Rectal smooth muscle tissue (tissue), 1 donor: ENCODE results near the gene C14orf132.

Source experiments
- H3K27ac ChIP-seq: one replicate; pipeline ENCODE4 v1.7.0; 2013; ENCODE audit warnings: low read depth, low read length, inconsistent platforms
- H3K27me3 ChIP-seq: one replicate; pipeline ENCODE4 v1.7.0; 2013; ENCODE audit warnings: low read length; ENCODE audit not compliant: control insufficient read depth, insufficient read depth
- H3K36me3 ChIP-seq: one replicate; pipeline ENCODE4 v1.7.0; 2013; ENCODE audit warnings: low read length; ENCODE audit not compliant: control insufficient read depth, insufficient read depth
- H3K4me1 ChIP-seq: one replicate; pipeline ENCODE4 v1.7.0; 2013; ENCODE audit warnings: low read length; ENCODE audit not compliant: control insufficient read depth, insufficient read depth
- H3K4me3 ChIP-seq: one replicate; pipeline ENCODE4 v1.7.0; 2013; ENCODE audit warnings: low read length
- H3K9ac ChIP-seq: one replicate; pipeline ENCODE4 v1.7.0; 2013; ENCODE audit warnings: low read length

The C14orf132 gene

DNA sequence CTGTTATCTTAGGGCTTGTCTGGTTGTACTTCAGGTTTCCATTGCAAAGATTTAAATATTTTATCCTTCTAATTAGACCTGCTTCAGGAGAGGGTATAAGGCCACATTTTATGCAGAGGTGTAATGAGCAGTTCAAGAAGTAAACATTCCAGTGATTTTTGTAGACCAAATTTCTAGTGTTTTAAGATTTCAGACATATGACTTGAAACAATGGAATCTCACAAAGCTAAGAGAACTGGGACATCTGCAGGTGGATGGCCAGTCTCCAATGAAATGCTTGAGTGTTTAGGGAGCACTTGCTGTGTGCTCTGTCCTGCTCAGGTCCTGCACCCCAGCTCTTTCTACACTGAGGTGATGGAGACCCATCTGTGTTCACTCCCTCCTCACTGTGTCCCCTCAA, 7.9 kb downstream of the C14orf132 start:
- Histone ChIP-seq H3K27me3 (no peaks in the 10 kb centered on the region), H3K27ac (no peak overlapping the region), H3K9ac (no peak overlapping the region), H3K36me3 (no peaks in the 10 kb centered on the region), H3K4me3 (no peak overlapping the region), H3K4me1 (peaks cover 14% of the 10 kb centered on the region)

DNA sequence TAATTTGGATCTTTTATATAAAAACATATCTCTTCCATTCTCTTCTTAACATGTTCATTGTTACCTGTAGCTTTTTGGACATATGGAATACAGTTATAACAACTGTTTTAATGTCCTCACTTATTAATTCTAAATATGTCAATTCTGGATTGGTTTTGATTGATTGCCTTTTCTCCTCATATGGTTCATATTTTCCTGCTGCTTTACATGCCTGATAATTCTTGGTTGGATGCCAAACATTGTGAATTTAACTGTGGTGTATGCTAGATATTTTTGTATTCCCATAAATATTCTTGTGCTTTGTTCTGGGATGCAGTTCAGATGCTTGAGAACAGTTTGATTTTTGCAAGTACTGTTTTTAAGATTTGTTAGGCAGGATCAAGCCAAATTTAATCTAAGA, 10.8 kb downstream of the C14orf132 start:
- H3K36me3 ChIP-seq, result no peaks in the 10 kb centered on the region
- H3K4me1 ChIP-seq, result peaks cover 28% of the 10 kb centered on the region
- H3K9ac ChIP-seq, result no peak overlapping the region
- H3K27me3 ChIP-seq, result no peaks in the 10 kb centered on the region
- no peak overlapping the region for H3K4me3 ChIP-seq
- H3K27ac ChIP-seq, result no peak overlapping the region

DNA sequence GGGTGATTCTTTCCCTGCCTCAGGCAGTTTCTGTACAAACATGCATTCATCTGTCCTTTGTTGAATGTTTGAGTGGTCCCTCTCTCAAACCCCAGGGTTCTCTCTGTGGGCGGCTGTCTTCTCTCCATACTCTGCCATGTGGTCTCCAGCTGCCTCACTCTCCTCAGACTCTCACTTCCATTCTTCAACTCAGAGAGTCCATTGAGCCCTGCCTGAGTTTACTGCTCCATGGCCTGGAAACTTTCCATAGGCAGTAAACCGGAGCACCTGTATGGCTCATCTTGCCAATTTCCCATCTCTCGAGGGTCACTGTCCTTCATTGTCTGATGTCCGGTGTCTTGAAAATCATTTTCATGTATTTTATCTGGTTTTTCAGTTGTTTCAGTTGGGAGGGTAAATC, 11.3 kb downstream of the C14orf132 start:
- H3K9ac ChIP-seq, result no peak overlapping the region
- H3K4me1 ChIP-seq, result peaks cover 28% of the 10 kb centered on the region
- peak overlapping the region; percentile 64 for H3K27ac ChIP-seq

DNA sequence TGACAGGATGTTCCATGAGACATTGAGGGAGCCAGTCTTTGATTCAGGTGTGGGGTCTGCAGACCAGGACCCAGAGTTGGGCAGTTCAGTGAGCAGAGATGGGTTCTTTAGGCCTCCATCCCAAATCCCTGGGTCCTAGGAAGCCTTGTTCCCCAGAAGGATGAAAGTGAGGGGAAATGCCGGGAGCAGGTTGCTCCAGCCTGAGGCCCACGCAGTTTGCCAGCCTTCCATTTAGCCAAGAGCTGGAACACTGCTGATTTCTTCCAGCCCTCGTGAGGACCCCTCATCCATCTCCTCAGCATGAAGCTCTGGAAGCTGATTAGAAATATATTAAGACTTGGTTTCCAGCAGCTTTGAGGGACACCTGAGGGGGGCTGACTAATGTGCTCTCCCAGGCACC, 12.1 kb downstream of the C14orf132 start:
- Histone ChIP-seq H3K4me1 (peaks cover 28% of the 10 kb centered on the region), H3K4me3 (no peak overlapping the region)

More for the DNA sequence above, 11.3 kb downstream of the C14orf132 start:
- Histone ChIP-seq H3K4me3 (no peak overlapping the region), H3K27me3 (no peaks in the 10 kb centered on the region), H3K36me3 (no peaks in the 10 kb centered on the region)

DNA sequence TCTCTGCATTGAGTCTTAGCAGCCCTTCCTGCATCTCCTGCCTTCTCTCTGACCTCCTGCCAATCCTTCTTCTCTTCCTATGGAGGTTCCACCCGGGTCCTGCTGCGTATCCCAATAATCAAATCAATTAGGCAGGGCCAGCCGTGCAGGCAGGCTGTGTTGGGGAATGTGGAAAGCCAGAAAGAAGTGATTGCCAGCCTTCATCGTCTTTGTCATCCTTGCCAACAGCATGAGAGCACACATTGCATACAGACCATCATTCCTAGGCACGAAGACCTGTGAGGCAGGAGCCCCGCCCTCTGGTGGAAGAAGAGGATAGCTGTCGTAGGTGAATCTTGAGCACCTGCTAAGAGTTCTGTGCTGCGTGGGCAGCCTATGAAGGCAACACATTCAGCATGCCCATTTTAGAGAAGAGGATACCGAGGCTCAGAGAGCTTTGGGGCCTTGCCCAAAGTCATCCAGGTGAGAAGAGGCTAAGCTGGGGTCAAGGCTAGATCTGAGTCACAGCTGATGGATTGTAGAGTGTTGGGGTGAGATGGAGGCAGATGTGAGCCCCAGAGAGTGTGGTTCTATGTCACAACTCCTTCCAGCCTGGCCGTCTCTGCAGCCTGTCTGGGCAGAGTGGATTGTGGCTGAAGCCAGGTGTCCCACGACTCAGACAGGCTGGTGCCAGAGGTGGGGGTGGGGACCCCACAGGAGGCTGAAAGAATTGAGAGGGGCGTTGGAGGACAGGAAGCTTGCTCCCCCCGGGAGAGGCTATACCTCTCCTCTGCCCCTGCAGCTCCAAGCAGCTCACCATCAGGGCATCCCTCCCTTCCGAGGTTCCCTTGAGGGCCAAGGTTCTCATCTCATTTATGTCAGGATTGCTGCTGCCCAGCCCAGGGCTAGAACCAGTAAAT, 12.7 kb downstream of the C14orf132 start:
- Histone ChIP-seq H3K4me1 (peaks cover 28% of the 10 kb centered on the region), H3K27ac (no peak overlapping the region), H3K9ac (no peak overlapping the region), H3K4me3 (no peak overlapping the region), H3K27me3 (no peaks in the 10 kb centered on the region), H3K36me3 (no peaks in the 10 kb centered on the region)

More for the DNA sequence above, 12.1 kb downstream of the C14orf132 start:
- H3K27me3 ChIP-seq, result no peaks in the 10 kb centered on the region
- H3K27ac ChIP-seq, result peak overlapping the region; percentile 64
- no peaks in the 10 kb centered on the region for H3K36me3 ChIP-seq
- H3K9ac ChIP-seq, result no peak overlapping the region

DNA sequence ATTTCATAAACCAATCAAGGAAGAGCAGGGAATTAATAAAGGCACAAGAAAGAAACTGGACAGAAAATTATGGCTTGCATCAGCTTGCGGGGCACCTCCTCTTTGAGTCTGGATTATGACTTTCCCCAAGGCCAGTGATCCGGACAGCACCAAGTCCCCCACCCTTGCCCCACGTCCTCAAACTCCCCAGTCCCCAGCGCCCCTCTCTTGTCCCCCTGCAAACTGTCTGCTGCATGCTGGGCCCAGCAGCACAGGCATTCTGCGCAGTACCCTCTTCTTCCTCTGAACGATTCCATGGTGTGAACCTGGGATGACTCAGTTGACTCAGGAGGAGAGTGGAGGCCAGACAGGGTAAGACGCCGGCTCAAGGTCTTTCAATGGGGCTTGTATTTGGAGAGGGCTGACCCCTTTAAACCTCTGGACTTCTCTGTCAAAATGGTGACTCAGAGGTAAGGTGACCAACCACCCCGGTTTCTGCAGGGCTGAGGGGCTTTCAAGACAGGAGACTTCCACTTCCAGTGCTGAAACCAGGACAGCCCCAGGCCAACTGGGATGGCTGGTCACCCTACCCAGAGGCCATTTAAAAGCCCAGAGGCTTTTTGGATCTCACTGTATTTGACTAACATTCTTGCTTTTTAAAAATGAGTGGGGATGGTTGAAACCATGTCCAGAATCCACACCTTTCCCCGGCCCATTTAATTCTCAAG, 13.5 kb downstream of the C14orf132 start:
- H3K27ac ChIP-seq, result peak overlapping the region; percentile 79
- H3K9ac ChIP-seq, result no peak overlapping the region
- H3K4me1 ChIP-seq, result peaks cover 28% of the 10 kb centered on the region
- no peaks in the 10 kb centered on the region for H3K36me3 ChIP-seq
- no peaks in the 10 kb centered on the region for H3K27me3 ChIP-seq
- no peak overlapping the region for H3K4me3 ChIP-seq

DNA sequence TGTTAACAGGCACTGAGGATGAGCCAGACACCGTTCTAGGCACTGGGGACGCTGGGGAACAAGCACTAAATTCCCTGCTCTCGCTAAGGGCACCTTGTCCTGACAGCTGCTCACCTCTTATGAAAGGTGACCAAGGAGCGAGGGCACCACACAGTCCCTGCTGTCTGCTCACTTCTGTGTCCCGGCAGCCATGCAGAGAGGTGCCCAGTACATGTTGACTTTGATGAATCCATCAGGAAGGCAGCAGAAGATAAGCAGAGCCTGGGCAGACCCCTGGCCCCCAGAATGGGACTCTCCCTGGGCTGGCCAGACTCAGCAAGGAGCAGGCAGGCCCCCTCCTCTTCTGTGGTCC, 14.1 kb downstream of the C14orf132 start:
- Histone ChIP-seq H3K27ac (peak overlapping the region; percentile 79), H3K9ac (no peak overlapping the region), H3K36me3 (no peaks in the 10 kb centered on the region), H3K27me3 (no peaks in the 10 kb centered on the region), H3K4me3 (no peak overlapping the region), H3K4me1 (peaks cover 28% of the 10 kb centered on the region)

DNA sequence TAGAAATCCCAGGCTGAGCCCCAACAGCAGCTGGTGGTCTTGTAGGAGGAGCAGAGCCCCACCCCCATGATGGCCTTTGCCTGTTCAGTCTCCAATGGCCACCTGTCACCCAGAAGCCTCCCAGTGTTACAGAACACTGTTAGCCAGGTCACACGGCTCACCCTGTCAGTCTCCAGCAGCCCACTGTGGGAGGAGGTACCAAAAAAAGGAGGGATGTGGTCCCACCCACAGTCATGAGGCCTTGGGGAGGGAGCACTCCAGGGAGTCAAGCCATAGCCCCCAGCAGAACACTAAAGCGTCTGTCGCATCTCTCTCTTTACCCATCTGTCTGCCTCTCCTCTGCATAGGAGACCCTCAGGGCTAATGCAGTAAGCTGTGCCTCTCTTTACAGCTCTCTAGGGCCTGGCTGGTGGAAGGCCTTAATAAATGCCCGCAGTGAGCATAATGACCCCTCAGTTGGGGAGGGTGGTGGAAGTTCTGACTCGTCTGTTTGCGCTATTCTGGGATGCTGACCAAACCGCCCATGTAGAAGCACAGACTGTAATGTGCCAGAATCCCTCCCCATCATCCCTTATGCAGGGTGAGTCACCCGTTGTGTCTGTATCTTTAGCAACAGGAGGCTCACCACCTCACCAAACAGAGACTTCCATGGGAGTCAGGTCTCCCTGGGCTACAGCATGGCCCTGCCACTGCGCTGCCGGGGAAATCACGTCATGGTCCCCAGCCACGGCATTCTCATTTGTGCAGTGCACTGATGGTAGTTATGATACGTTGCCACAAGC, 14.6 kb downstream of the C14orf132 start:
- Histone ChIP-seq H3K4me1 (peaks cover 28% of the 10 kb centered on the region), H3K27ac (peak overlapping the region; percentile 84), H3K36me3 (no peaks in the 10 kb centered on the region), H3K4me3 (no peak overlapping the region), H3K9ac (no peak overlapping the region), H3K27me3 (no peaks in the 10 kb centered on the region)

DNA sequence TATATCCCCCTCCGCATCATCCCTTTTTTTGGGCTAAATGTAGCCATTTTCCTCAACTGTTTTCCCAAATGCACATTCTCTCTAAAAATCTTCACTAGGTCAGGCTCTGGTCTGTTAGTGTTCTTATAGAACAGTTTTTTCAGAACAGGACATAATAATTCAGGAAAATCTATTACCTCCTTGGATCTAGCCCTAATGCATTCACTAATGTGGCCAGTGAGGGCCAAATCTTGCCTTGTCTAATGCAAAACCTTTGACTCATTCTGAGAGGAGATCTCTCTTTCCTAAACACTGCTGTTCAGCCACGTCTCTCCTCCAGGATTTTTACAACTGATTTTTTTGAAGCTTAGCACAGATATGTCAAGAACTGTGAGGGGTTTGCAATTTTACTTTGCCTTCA, 15.5 kb downstream of the C14orf132 start:
- Histone ChIP-seq H3K27me3 (no peaks in the 10 kb centered on the region), H3K9ac (no peak overlapping the region), H3K4me1 (peaks cover 28% of the 10 kb centered on the region), H3K36me3 (no peaks in the 10 kb centered on the region), H3K4me3 (no peak overlapping the region), H3K27ac (peak overlapping the region; percentile 84)

DNA sequence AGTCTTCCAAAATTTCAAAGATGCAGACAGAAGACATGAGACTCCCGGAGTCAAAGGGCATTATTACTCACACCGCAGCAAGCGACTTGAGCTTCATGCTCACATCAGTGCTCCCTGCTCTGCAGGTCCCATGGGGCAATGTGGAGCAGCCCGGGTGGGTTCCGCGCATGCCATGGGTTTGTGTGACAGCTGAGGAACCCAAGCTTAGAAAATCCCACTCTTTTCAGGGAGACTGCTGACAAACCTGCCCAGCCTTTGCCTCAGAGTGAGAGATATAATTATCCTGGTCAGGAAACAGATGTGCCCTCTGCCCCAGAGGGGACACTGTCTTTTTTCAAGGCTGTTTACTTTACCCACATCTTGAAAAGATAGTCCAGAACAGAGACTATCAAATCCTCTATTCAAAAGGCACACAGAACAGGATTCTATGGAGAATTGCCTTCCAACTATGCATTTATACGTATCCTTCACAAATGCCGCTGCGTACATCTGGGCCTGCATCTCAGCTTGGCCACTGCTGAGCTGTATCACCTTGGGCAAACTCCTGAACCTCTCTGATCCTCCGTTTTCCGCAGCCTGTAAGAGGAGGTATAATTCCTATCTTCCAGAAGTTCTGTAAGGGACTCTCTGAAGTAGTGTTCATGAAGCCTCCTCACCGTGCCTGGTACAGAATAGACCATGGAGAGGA, 16.0 kb downstream of the C14orf132 start:
- Histone ChIP-seq H3K36me3 (no peaks in the 10 kb centered on the region), H3K9ac (no peak overlapping the region), H3K27ac (no peak overlapping the region), H3K4me3 (no peak overlapping the region), H3K27me3 (no peaks in the 10 kb centered on the region), H3K4me1 (peaks cover 25% of the 10 kb centered on the region)

DNA sequence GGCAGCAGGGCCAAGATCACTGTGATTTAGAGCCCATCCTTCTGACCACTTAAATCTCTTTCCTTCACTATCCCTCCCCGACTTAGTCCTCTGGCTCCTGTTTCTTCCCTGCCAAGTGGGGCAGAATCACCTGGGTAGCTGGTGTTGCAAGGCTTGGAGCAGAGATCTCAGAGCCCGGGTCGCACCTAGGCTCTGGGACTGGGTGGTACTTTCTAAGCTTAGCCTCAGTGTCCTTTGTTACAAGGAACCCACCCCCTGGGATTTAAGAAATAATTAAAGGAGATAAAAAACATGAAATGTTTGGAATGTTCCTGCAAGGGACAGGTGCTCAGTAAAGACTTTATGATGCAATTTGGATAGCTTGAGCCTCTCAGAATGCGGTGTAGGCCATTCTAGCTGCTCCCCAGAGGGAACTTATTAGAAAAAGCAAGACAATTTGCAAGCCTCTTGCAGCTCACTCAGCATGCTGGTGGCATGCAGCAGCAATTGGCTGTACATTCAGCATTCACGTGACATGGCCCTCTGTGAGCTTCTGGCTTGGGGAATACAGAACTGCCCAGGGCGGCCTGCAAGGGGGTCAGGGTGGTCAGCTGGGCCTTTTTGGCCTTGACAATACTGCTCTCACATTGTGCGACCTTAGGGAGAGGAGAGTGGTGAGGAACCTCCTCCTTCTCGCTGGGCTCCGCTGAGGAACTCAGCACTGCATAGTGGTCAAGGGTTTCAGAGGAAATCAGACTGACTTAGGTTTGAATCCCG, 16.8 kb downstream of the C14orf132 start:
- no peaks in the 10 kb centered on the region for H3K36me3 ChIP-seq
- H3K4me1 ChIP-seq, result peaks cover 18% of the 10 kb centered on the region
- H3K27me3 ChIP-seq, result no peaks in the 10 kb centered on the region
- H3K4me3 ChIP-seq, result no peak overlapping the region
- no peak overlapping the region for H3K9ac ChIP-seq
- no peak overlapping the region for H3K27ac ChIP-seq
